Measurements from ENCODE around the gene CLRN3.

CLRN3 gene, protein sequence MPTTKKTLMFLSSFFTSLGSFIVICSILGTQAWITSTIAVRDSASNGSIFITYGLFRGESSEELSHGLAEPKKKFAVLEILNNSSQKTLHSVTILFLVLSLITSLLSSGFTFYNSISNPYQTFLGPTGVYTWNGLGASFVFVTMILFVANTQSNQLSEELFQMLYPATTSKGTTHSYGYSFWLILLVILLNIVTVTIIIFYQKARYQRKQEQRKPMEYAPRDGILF

DNA sequence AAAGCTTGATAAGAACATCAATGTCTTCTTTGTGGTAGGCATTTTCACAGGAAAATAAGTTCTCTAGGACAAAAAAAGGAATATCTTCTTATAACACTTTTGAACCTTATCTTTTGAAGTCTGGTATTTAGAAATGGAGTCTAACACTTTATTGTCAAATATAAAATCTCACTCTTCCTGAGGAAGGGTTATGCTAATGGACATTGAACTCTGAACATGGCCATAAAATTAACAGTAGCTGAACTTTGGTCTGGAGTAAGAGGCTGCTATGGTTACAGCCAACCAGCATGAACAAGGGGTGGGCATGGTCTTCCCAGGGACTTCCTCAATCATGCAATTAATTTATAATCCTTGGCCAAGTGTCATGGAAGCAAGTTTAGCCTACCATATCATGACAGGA, at the start of gene CLRN3:
CLRN3 (minus strand) TSS at position 199 of the 400 bp plus-strand sequence; CDS start at position 42, 157 bp downstream.
- DNase-seq, result no peak

DNA sequence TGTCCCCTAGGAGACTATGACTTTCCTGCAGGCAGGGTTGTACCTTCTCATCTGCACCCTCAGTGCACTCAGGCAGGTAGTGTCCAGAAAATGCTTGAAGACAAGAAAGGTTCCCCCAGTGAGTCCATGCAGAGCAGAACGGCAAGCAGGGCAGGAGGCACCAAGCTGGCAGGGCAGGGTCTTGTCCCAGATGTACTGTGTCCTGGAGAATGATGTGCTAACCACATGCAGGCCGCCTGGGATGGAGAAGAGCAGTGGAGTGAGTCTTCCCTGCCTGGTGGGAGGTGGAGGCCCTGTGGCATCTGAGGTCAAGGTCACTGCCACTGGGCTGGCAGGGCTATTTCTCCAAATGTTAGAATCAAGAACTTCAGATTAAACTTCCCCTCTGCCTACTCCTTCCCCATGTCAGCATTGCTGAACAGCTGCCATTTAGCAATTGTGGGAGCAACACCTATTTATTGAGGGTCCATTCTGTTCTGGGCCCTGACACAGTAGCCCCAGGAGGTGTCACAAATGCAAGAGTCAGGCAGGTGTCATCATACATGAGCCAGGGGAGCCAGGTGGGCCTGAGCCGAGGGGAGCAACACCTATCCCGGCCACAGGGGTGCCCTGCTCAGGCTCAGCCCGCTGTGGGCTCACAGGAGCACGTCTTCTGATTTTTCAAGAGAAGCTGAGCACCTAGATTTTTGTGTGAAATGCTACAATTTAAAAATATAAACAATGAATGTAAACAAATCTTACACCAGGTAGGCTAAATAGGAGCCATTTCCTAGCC, 48.3 kb upstream of the CLRN3 start:
- DNase-seq, result no peak

DNA sequence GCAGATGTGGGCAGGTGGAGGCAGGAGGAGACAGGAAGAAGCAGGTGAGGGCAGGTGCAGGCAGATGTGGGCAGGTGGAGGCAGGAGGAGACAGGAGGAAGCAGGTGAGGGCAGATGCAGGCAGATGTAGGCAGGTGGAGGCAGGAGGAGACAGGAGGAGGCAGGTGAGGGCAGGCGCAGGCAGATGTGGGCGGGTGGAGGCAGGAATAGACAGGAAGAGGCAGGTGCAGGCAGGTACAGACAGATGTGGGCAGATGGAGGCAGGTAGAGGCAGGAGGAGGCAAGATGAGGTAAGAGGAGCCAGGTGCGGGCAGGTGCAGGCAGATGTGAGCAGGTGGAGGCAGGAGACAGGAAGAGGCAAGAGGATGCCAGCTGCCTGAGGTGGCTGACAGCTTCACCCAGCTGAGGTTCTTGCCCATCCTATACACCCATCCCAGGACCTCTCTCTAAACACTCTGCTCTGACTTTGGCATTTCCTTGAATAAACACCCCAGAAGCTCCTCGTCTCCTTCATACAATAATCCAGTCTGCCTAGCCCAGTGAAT, 47.1 kb upstream of the CLRN3 start:
- DNase-seq, result no peak

DNA sequence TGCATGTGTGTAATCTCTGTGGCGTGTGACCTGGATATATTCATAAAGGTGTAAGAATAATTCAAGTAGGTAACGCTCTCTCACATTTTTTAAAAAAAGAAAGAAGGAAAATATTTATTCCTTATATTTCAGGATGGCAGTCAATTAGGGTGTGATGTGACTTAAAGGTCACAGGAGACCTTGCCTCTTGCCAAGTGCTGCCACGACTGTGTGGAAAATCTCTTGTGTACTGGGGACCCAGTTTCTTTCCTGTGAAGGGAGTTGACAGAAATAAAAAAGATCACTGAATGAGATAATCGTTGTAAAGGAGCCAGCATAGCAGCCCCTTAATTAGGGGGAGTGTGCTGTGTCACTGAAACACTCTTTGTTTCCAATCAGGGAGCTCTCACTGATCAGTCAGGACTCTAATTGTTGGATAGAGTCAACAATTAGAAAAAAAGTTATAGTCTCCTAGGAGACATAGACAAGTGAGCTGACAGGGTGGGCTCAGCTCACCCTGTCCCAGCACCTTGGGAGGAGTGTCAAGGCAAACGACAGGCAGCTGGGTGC, 45.2 kb upstream of the CLRN3 start:
- DNase-seq, result no peak

DNA sequence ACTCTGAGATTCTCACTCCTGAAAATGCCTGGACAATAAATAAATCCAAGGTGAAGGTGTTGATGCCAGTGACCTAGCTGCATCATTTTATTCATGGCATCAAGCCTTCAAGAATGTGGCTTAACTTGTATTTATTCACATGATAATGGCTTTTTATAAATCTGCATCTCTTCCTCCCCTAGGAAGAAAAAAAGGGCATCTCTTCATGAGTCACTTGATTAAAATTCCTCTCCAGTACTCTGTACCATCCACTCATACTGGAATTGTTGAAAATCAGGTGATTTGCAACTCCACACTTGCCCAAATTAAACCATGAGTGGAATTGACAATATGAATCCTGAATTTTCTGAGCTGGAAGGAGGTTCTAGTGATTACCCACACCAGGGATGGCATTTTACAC, 44.3 kb upstream of the CLRN3 start:
- DNase-seq, result no peak

DNA sequence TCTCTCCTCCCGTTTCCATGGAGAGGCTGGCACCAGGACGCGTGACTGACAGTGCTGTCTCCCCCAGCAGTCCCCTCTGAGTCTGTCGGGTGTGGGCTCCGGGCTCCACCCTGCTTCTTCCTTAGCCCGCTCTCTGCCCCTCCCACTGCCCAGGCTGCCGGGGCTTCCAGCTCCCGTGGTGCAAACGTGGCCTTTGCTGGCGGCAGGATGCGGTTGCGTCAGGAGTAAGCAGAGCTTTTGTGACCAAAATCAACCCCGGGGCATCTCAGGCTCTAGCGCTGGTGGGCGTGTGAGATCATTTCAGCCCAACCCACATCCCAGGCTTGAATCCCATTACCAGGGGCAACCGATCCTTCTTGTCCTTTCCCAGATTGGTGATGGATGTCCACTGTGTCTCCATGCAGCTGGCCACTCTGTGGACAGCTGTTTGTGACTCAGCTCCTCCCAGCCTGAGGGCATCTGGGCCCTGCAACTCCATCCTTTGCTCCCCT, 42.4 kb upstream of the CLRN3 start:
- DNase-seq, result no peak

DNA sequence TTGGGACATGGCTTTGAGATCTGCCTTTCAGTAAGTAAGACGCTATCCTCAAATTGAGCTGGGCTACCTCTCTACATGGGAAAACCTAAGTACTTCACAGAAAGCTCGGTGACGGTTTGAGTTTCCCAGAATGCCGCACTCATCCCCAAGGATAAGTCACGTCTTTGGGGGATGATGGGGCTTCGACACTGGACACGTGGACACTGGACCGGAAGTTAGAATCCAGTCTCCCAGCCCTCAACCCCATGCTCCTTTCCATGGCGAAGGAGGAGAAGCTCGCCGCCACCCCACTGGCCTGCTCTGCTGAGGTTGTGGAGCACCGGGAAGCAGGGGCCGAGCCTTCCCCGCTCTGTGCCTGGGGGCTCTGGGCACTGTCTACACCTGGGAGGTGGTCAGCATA, 41.6 kb upstream of the CLRN3 start:
- no peak for DNase-seq

DNA sequence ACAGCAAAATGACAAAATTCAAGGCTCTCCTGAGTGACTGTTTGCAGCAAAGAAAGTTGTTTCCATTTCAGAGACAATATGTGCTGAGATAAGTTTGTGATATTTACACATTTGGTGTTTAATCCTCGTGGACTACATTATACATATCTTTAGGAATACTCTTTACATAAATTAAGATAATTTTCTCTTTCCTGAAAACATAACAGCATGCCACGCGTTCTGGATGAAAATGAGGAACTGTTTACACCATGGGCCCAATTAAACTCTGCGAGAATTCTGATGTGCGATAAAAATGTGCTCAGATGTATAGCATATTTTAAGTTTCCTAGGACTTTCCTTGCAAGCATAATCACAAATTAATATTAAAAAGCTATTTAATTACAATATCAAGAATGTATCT, 40.5 kb upstream of the CLRN3 start:
- no peak for DNase-seq

DNA sequence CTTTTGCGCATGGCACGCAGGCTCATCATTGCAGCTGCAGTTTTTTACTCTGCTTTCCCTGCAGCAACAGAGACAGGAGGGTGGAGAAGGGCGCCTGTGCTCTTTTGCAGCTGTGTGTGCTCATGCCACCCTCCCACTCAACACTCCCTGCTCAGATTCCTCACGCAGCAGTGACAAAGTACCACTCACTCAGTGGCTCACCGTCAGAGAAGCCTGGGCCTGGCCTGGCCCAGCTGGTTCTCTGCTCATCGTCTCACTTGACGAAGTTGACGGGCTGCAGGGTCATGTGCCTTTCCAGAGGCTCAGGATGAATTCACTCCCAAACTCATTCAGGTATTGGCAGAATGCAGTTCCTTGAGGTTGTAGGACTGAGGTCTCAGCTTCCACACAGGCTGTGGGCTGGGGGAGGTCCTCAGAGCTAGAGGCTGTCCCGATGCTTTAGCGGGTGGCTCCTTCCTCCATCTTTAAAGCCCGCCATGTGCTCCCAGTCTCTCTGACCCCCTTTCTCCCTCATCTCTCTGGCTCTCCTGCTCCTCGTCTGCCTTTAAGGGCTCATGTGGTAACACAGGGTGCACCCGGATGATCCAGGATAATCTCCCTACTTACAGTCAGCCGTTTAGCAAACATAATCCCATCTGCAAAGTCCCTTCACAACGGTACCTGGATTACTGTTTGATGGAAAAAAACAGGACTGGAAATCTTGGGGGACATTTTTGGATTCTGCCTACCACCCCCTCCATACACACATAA, 40.0 kb upstream of the CLRN3 start:
- no peak for DNase-seq

DNA sequence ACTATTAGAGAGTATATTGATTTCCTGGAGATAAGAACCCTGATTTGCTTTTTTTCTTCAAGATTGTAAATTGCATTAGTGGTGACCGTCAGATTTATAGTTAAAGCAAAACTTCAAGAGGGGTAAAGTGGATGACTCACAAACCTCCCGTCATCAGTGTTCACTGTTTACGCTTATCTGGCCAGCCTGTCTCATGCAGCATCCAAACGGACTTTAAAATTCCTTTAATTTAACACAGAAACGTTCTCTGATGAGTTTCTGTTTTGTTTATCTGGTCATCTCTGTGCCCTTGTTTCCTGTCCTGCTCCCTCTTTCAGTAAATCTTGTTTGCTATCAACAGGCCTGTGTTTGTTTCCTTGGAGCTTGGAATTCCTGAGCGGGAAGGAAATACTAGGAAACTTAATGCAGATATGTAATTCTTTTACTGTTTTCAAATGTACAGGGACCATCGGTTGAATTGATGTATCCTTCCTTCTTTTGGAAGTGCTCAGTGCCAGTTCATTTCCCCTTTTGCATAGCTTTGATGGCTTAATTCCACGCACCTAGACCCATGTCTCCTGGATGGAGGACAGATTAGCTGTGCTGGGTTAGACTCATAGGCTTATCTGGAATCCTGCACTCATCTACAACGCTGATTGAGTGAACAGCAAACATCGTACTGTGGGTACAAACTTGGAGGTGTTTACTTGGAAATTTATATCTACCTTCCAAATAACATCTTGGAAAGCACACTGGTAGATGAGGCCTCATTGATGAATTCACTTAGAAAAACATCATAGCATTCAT, 35.5 kb upstream of the CLRN3 start:
- DNase-seq, result no peak

DNA sequence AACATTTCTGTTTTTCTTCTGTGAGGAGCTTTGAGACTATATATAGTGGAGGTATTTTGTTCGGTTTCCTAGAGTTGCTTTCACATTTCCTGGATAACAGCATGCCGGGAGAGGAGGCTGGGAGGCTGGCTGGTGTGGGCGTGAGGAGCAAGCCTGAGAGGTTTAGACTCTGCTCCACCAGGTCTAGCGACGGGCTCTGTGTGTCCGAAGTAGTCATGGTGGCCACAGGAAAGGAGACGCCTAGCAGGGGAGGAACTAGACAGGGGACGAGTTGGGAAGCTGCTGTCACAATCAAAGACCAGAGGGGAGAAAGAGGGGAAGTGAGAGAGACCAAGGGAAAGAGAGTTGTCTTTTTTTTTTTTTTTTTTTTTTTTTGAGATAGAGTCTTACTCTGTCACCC, 33.7 kb upstream of the CLRN3 start:
- no peak for DNase-seq

DNA sequence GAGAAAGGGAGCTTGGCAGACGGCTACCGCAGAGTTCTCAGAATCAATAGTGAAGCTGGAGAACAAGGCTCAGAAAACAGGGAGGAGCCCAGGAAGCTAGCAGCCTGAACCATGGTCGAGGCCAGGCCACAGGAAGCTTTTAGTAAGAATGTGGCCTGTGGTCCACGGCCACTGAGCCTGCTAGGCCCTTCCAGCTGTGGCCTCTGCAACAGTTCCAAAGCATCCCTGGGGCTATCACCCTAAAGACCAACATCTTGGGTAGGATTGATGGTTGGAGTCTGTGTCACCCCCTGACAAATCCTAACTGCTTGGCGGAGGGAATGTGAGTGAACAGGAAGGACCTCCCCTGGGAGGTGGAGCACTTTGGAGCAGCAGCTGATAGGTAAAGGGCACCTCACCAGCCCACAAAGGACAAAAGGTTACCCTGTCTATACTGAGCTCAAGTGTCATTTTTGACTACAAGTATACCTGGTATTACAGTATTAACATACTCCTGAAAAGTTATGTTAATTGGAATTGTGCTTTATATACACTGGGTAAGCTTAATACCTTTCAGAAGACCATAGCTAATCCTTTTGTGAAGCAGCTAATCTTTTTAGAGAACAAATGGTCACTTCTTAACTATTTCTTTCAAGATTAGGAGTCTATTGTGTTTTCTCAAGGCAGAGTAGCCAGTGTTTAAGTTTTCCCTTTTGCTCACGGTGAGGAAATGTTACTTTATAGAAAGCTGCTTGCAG, 32.9 kb upstream of the CLRN3 start:
- DNase-seq, result no peak

DNA sequence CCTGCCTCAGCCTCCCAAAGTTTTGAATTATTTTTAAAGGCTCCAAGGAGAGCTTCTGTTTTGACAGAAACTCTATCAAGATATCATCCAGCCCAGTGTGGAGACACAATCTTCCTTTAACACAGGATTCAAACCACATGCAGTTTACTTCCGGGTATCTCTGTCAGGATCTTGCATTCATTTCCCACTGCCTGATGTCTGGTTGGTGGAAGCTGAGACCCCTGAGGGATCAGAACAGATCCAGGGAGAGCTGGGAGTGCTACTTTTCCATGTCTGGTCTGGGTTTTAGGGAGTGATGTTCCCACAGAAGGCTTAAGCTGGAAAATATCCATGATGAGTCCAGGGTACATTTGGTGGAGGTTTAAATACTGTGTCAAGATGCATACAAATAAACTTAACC, 30.9 kb upstream of the CLRN3 start:
- no peak for DNase-seq

DNA sequence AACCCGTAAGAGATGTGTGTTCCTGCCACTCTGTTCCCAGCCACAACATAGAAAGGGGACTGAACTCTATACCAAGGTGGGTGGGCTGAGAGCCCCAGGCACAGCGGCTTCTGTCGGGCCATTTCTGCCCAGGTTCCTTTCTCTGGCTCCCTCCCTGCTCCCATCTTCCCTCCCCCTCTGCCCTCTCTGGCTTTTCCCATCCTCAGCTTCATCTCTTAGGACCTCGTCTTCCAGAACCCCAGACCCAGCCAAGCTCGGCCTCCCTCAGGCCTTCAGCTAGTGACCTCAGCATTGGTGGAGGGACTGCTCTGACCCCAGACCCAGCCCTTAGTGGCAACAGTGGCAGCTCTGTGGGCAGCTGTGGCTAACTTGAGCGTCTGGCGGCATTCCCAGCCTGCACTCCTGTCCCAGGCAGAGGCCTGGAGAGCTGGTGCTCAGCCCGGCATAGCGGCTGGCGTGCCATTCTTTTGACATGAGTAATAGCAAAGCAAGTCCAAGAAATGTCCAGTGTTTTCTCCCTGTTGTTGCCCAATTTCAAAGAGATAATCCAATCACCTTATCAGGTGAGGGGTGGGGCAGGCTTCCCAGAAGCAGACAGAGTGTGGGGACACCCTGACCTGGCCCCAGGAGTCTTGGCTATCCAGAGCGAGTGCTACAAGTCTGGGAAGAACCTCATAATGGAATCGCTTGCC, 30.1 kb upstream of the CLRN3 start:
- DNase-seq, result no peak

DNA sequence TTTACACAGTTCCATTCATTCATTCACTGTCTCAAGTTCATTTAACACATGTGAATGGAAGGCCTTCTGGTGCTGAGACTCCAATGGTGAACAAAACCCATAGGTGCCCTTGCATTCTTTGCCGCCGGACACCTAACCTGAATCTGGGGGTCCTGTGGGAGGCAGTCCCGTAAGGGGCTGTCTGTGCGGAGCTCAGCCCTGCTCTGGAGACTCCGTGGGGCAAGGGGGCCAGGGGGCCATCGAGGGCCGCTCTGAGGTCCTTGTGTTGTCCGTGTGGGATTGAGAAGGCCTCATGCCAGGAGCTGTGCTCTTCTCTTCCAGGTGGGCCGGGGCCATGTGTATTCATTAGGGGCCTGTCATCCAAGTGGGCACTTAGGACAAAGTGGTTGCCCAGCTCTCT, 29.5 kb upstream of the CLRN3 start:
- DNase-seq, result no peak

DNA sequence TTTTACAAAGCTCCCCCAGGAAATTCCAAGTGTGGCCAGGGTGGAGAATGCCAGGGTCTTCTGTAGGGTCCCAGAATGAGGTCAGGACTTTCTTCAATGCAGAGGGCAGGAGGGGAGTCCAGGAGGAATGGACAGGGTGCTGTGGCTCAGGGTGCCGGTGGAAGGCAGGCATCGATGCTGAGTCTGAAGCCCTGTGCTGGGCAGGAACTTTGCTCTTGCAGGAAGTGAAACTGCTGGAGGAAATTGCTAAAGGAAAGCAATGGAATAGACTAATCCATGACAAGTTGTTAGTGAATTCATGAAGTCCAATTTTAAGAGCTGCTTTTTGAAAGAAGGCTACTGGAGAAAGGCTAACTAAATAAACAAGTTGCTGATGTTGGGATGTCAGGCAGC, 29.0 kb upstream of the CLRN3 start:
- no peak for DNase-seq

DNA sequence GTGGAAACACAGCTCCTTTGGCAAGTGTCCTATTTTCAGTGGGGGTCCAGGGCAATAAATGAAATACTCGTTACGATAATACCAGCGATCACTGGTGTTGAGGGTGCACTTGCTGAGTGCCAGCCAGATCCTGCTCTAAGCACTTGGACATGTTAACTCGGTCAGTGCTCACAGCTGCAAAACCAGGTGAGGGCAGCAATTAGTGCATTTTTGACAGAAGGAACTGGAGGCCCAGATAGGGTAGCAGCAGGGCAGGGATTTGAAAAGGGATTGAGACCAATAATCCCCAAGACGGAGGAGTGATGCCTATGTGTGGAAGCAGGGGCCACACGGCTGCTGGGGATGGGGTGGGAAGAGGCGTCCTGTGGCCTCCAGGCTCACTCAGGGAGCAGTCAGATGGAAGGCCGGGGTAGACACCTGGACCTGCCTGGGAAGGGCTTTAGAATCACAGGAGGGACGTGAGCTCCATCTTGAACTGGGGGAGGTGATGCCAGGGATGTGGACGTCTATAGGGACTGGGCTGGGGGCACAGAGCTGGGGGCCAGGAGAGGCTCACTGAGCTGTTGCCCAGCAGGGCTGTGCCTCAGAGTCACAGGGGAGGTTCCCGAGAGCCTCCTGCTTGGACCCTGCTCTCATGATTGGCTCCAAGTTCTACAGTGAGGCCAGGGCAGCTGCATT, 28.5 kb upstream of the CLRN3 start:
- no peak for DNase-seq

DNA sequence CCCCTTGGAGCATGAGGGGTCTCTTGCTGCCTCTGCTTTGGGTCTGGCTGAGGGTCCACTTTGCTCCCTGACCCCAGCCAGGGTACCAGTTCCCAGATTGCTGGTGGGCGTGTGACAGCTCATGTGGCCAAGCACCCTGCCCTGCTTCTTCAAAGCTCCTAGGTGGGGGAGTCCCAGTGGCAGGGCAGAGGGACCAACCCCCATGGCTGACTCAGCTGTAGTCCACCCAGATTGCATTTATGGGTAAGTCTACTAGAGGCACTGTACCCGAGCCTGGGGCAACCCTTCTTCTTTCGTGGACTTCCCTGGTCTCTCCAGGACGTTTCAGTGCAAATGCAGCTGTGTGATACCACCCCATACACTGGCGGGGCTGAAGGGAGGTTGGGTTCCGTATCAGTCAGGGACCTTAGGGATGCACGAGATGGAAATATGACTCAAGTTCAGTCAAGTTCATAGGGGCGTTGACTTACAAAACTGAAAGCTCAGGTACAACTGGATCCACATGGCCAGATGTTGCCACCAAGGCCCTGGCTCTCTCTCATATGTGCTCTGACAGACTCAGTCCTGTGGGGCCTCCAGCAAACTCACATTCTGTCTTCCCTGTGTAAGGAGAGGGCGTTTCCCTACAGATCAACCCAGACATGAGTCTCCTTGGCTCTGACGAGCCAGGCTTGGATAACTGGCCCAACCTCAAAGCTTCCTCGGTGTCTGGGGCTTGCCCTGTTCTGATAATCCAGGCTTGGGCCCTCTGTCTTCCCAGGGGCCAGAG, 27.7 kb upstream of the CLRN3 start:
- no peak for DNase-seq

DNA sequence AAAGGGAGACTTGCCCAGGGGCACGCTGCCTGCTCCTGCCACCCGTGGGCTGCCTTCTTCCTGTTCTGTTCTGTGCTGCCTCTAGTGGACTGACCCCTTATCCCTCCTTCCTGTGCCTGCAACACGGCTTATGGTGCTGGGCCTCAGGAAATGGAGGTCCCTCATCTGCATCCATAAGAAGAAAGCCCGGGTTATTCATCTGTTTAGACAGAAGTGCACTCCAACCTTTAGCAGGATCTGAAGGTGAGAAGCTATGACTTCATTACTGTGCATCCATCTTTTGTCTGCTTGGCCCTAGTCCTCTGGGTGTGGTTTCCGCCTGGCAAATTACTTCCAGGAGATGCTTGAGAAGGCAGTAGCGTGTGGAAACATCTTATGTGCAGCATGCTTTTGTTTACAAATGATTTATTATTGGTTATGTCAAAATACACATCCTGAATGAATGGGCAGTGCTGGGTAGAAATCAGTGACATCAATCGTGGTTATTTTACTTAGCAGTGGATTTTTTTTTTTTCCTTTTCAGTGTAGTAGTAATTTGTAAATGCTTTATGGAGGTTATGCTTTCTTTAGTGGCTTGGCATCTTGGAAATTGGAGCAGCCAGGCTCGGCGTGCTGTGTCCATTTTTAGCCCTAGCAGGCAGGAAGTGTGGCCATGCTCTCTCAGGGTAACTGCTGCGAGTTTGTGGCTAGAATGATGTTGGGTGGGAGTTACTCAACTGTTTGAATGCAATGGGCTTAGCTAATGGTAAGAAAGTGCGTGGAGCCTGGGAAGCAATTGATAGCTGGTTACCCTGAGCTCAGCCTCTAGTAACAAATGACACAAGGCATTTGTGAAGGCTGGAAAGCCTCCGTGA, 26.9 kb upstream of the CLRN3 start:
- DNase-seq, result no peak
